WTC11 (cell line): ENCODE results near the gene VNN1. TPM values are rescaled to one million over a fixed set of nuclear protein-coding genes. Genes with fewer than 3 reads are reported as not detected.
"Not testable (repeated sequence)": the region's sequence is repeated elsewhere in the genome, so short reads cannot be mapped to it uniquely, and the experiment has no call there.

Experiments used
- ATAC-seq: fragments of 200-7000 bp; cut with Tn5 transposase; 2 replicates; pipeline ENCODE4 v1.10.0; 2021; ENCODE audit warnings: mild to moderate bottlenecking, moderate library complexity
- CTCF ChIA-PET: fragments of 300-600 bp; sonication (Branson Sonifier 250); formaldehyde crosslinking; loops from one replicate; lab custom pipeline; 2021; ENCODE audit warnings: antibody characterized with exemption; lab: Charles Lee
- POLR2A ChIA-PET: fragments of 350-600 bp; sonication (Branson Sonifier 250); formaldehyde crosslinking; loops from one replicate; lab custom pipeline; 2021; ENCODE audit warnings: antibody characterized with exemption; lab: Charles Lee
- DNase-seq: peaks from one replicate; pipeline ENCODE4 v3.0.0; 2021; ENCODE audit warnings: low spot score
- H3K27ac Mint-ChIP-seq: 2 replicates; pipeline ENCODE4 v1.8.0; 2021; ENCODE audit warnings: mixed read lengths
- H3K27me3 Mint-ChIP-seq: 2 replicates; pipeline ENCODE4 v1.8.0; 2021; ENCODE audit warnings: low read depth, mild to moderate bottlenecking, moderate library complexity, mixed read lengths
- H3K36me3 Mint-ChIP-seq: 2 replicates; pipeline ENCODE4 v1.8.0; 2021; ENCODE audit warnings: mixed read lengths
- H3K4me1 Mint-ChIP-seq: 2 replicates; pipeline ENCODE4 v1.8.0; 2022; ENCODE audit warnings: mixed read lengths
- H3K4me3 Mint-ChIP-seq: 2 replicates; pipeline ENCODE4 v1.8.0; 2021; ENCODE audit warnings: mild to moderate bottlenecking, moderate library complexity, mixed read lengths
- H3K9me3 Mint-ChIP-seq: 2 replicates; pipeline ENCODE4 v1.8.0; 2021; ENCODE audit warnings: mixed read lengths
- ARID4B ChIP-seq: sonication (generic); formaldehyde crosslinking; IDR thresholded peaks from 2 replicates; pipeline ENCODE4 v1.8.0; 2023; ENCODE audit warnings: missing genetic modification reagents, mild to moderate bottlenecking, borderline replicate concordance
- FOXK1 ChIP-seq: sonication (generic); formaldehyde crosslinking; IDR thresholded peaks from 2 replicates; pipeline ENCODE4 v1.8.0; 2022; ENCODE audit warnings: mild to moderate bottlenecking, moderate library complexity, missing genetic modification reagents
- FOXP4 ChIP-seq: sonication (generic); formaldehyde crosslinking; IDR thresholded peaks from 2 replicates; pipeline ENCODE4 v1.8.0; 2022; ENCODE audit warnings: mild to moderate bottlenecking, missing genetic modification reagents
- HMGA2 ChIP-seq: fragments of 250-450 bp; sonication (Bioruptor Pico); IDR thresholded peaks from 2 replicates; pipeline ENCODE4 v1.4.0; 2021; ENCODE audit warnings: mild to moderate bottlenecking, moderate library complexity
- PREB ChIP-seq: sonication (generic); formaldehyde crosslinking; IDR thresholded peaks from 2 replicates; pipeline ENCODE4 v1.8.1; 2022; ENCODE audit warnings: mild to moderate bottlenecking, missing genetic modification reagents, moderate library complexity, borderline replicate concordance
- PRRX2 ChIP-seq: fragments of 250-450 bp; sonication (Bioruptor Pico); IDR thresholded peaks from 2 replicates; pipeline ENCODE4 v1.8.0; 2021; ENCODE audit warnings: mild to moderate bottlenecking
- STAT6 ChIP-seq: sonication (generic); formaldehyde crosslinking; conservative IDR thresholded peaks from 2 replicates; pipeline ENCODE4 v1.8.1; 2023; ENCODE audit warnings: mild to moderate bottlenecking, low read depth, missing genetic modification reagents, moderate library complexity
- ZNF232 ChIP-seq: sonication (generic); formaldehyde crosslinking; IDR thresholded peaks from 2 replicates; pipeline ENCODE4 v1.8.0; 2022; ENCODE audit warnings: mild to moderate bottlenecking, missing genetic modification reagents
- ZNF281 ChIP-seq: sonication (generic); formaldehyde crosslinking; IDR thresholded peaks from 2 replicates; pipeline ENCODE4 v1.8.0; 2023; ENCODE audit warnings: mild to moderate bottlenecking, missing genetic modification reagents
- ZNF532 ChIP-seq: fragments of 250-450 bp; sonication (Bioruptor Pico); IDR thresholded peaks from 2 replicates; pipeline ENCODE4 v1.9.0; 2021; ENCODE audit warnings: mild to moderate bottlenecking, borderline replicate concordance
- total RNA-seq: library from RNA; stranded (reverse); gene quantifications from 3 replicates; pipeline ENCODE4 v1.2.3, GENCODE V29; 2021

VNN1 gene
- total RNA-seq, 1 experiment from 2014 or later, result 0.04 TPM

- Mint-ChIP-seq H3K36me3 (peaks cover 15% of the 10 kb centered on the region), H3K9me3 (peaks cover 34% of the 10 kb centered on the region), H3K4me1 (peaks cover 12% of the 10 kb centered on the region)
- POLR2A ChIA-PET, H3K4me3 Mint-ChIP-seq, H3K27ac Mint-ChIP-seq, DNase-seq, ATAC-seq, H3K27me3 Mint-ChIP-seq: not testable (repeated sequence)
- CTCF ChIA-PET, result interaction anchor here (1.6 kb wide), 1 partner anchor 36 kb away, joined by 5 read pairs; no protein-coding TSS in a partner anchor
These were observed 78.6 kb downstream of the VNN1 start for GRCh38 chr6:132635288-132635687.

GRCh38 chr6:132634796-132635195, 79.1 kb downstream of the VNN1 start:
- H3K9me3 Mint-ChIP-seq, result peaks cover 31% of the 10 kb centered on the region
- TF ChIP-seq HMGA2 (CRISPR knock-in tag), result no peak
- TF ChIP-seq, all 79 proteins: peak for 0
- Mint-ChIP-seq H3K4me3 (no peak overlapping the region), H3K27ac (no peak overlapping the region), H3K4me1 (peaks cover 12% of the 10 kb centered on the region), H3K36me3 (peaks cover 15% of the 10 kb centered on the region), H3K27me3 (peaks cover 2% of the 10 kb centered on the region; the same call in 1 of the 2 replicates)
- POLR2A ChIA-PET, result no interaction called here
- DNase-seq (no peak), ATAC-seq (no peak)
- CTCF ChIA-PET, result interaction anchor here (0.8 to 1.6 kb wide), 2 partner anchors 36 to 45 kb away, joined by 3 to 5 read pairs; no protein-coding TSS in a partner anchor

- DNase-seq, result no peak
- ATAC-seq, result no peak
- CTCF ChIA-PET, result no interaction called here
- Mint-ChIP-seq H3K36me3 (peaks cover 15% of the 10 kb centered on the region), H3K4me1 (peaks cover under 1% of the 10 kb centered on the region), H3K27ac (no peak overlapping the region), H3K4me3 (no peak overlapping the region), H3K27me3 (peaks cover 2% of the 10 kb centered on the region), H3K9me3 (peaks cover 27% of the 10 kb centered on the region)
- POLR2A ChIA-PET, result no interaction called here
- no peak for TF ChIP-seq ZNF281
- TF ChIP-seq PRRX2 (CRISPR knock-in tag), result no peak
- no peak for TF ChIP-seq PREB
- no peak for TF ChIP-seq ZNF232
- TF ChIP-seq FOXP4 (CRISPR knock-in tag), result no peak
- TF ChIP-seq ARID4B (CRISPR knock-in tag), result no peak
- TF ChIP-seq ZNF532 (CRISPR knock-in tag), result no peak
- TF ChIP-seq STAT6 (CRISPR knock-in tag), result no peak
- TF ChIP-seq FOXK1 (CRISPR knock-in tag), result no peak
These were observed 80.5 kb downstream of the VNN1 start for GRCh38 chr6:132633362-132633761.
